Parathyroid adenoma (tissue), 2 donors: Measurements from ENCODE around the gene TMOD3.

Experiments used
- H2AFZ ChIP-seq: fragments of 300-600 bp; sonication (generic); one replicate; pipeline ENCODE4 v1.7.0; 2017; ENCODE audit warnings: antibody characterized with exemption, mild to moderate bottlenecking
- H3K27ac ChIP-seq: fragments of 300-600 bp; sonication (generic); one replicate; pipeline ENCODE4 v1.7.0; 2017
- H3K27me3 ChIP-seq: fragments of 300-600 bp; sonication (generic); one replicate; pipeline ENCODE4 v1.7.0; 2017; ENCODE audit warnings: low read length; ENCODE audit not compliant: control insufficient read depth, insufficient read depth
- H3K36me3 ChIP-seq: fragments of 300-600 bp; sonication (generic); one replicate; pipeline ENCODE4 v1.7.0; 2017; ENCODE audit warnings: low read length; ENCODE audit not compliant: control insufficient read depth, insufficient read depth
- H3K4me1 ChIP-seq: fragments of 300-600 bp; sonication (generic); one replicate; pipeline ENCODE4 v1.7.0; 2017; ENCODE audit warnings: control low read depth
- H3K4me2 ChIP-seq: fragments of 300-600 bp; sonication (generic); one replicate; pipeline ENCODE4 v1.7.0; 2017; ENCODE audit warnings: low read length
- H3K4me3 ChIP-seq: fragments of 300-600 bp; sonication (generic); one replicate; pipeline ENCODE4 v1.7.0; 2017; ENCODE audit warnings: low read depth, low read length
- H3K79me2 ChIP-seq: fragments of 300-600 bp; sonication (generic); one replicate; pipeline ENCODE4 v1.7.0; 2017; ENCODE audit warnings: control low read depth
- H3K9ac ChIP-seq: fragments of 300-600 bp; sonication (generic); one replicate; pipeline ENCODE4 v1.7.0; 2017; ENCODE audit warnings: mild to moderate bottlenecking
- H3K9me3 ChIP-seq: fragments of 300-600 bp; sonication (generic); one replicate; pipeline ENCODE4 v1.7.0; 2017; ENCODE audit warnings: low read length; ENCODE audit not compliant: control insufficient read depth
- TF ChIP-seq, protein P1 (sequence below): fragments of 300-600 bp; sonication (generic); IDR thresholded peaks from one replicate; pipeline ENCODE4 v1.7.0; 2017; ENCODE audit warnings: antibody characterized with exemption, mild to moderate bottlenecking
- donor health status: primary hyperparathyroidism.

The TMOD3 gene

DNA sequence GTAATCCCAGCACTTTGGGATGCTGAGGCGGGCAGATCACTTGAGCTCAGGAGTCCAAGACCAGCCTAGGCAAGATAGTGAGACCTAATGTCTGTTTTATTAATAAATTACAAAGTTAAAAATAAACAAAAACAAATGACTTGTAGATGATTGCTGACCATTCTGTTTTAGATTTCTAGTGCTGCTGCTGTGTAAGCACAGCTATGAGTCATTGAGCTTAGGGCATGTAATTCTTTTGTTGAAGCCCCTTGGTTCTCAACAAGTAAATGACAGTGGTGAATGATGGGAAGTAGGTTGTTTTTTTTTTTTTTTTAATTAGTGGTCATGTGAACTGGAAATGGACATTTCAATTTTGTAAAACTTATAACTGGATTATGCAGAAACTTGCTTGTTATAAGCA is 78.9 kb downstream of the TMOD3 start:
- H3K9me3 ChIP-seq = no peaks in the 10 kb centered on the region
- H3K79me2 ChIP-seq = no peaks in the 10 kb centered on the region
- H3K4me1 ChIP-seq = no peaks in the 10 kb centered on the region
- H3K4me2 ChIP-seq = no peak overlapping the region
- TF ChIP-seq, protein P1, sequence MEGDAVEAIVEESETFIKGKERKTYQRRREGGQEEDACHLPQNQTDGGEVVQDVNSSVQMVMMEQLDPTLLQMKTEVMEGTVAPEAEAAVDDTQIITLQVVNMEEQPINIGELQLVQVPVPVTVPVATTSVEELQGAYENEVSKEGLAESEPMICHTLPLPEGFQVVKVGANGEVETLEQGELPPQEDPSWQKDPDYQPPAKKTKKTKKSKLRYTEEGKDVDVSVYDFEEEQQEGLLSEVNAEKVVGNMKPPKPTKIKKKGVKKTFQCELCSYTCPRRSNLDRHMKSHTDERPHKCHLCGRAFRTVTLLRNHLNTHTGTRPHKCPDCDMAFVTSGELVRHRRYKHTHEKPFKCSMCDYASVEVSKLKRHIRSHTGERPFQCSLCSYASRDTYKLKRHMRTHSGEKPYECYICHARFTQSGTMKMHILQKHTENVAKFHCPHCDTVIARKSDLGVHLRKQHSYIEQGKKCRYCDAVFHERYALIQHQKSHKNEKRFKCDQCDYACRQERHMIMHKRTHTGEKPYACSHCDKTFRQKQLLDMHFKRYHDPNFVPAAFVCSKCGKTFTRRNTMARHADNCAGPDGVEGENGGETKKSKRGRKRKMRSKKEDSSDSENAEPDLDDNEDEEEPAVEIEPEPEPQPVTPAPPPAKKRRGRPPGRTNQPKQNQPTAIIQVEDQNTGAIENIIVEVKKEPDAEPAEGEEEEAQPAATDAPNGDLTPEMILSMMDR = no peak
- no peak overlapping the region for H3K27ac ChIP-seq
- no peaks in the 10 kb centered on the region for H3K27me3 ChIP-seq
- no peak overlapping the region for H2AFZ ChIP-seq
- no peak overlapping the region for H3K9ac ChIP-seq
- H3K4me3 ChIP-seq = no peak overlapping the region
- no peaks in the 10 kb centered on the region for H3K36me3 ChIP-seq

DNA sequence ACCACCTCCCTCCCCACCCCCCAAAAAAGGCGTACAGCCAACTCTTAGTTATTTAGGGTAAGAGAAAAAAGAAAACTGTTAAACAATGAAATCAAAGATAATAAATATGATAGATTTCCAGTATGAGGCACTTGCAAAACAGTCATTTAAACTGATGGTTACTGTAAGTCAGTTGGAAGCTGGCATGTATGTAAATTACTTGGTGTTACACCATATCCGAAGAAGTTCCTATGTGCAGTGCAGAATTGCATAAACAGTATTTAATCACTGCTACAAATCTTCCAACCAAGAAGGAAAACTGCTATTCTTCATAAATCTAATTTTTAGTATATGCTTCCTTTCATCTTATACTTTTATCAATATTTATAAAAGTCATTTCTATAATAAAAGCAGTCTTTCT is 80.1 kb downstream of the TMOD3 start:
- H3K9me3 ChIP-seq = no peaks in the 10 kb centered on the region
- H3K79me2 ChIP-seq = no peaks in the 10 kb centered on the region
- TF ChIP-seq, protein P1 = no peak
- no peak overlapping the region for H2AFZ ChIP-seq
- no peak overlapping the region for H3K4me3 ChIP-seq
- H3K4me2 ChIP-seq = no peak overlapping the region
- no peak overlapping the region for H3K27ac ChIP-seq
- H3K36me3 ChIP-seq = no peaks in the 10 kb centered on the region
- no peaks in the 10 kb centered on the region for H3K27me3 ChIP-seq
- H3K9ac ChIP-seq = no peak overlapping the region
- no peaks in the 10 kb centered on the region for H3K4me1 ChIP-seq

DNA sequence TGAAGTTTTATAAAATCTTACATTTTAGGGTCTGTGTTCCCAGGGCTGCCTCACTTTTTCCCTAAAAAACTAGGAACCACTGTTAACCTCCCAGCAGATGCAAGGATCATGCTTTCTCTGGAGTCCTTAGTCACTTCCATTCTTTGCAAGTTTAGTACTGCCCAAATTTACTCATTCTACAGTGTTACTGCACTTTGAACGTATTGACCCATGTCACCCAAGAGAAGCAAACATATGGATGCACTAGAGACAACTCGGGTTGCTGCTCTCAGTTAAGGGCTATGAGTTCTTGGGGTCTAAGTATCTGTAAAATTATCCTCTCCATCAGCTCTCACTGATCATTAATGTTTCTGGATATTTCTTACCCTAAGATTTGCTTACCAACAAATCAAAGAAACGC is 83.1 kb downstream of the TMOD3 start:
- Histone ChIP-seq H3K36me3 (no peaks in the 10 kb centered on the region), H3K9me3 (no peaks in the 10 kb centered on the region), H3K4me3 (no peak overlapping the region), H2AFZ (no peak overlapping the region), H3K27me3 (no peaks in the 10 kb centered on the region), H3K27ac (no peak overlapping the region), H3K9ac (no peak overlapping the region), H3K4me1 (no peaks in the 10 kb centered on the region), H3K79me2 (no peaks in the 10 kb centered on the region), H3K4me2 (no peak overlapping the region)
- TF ChIP-seq, protein P1 = no peak

DNA sequence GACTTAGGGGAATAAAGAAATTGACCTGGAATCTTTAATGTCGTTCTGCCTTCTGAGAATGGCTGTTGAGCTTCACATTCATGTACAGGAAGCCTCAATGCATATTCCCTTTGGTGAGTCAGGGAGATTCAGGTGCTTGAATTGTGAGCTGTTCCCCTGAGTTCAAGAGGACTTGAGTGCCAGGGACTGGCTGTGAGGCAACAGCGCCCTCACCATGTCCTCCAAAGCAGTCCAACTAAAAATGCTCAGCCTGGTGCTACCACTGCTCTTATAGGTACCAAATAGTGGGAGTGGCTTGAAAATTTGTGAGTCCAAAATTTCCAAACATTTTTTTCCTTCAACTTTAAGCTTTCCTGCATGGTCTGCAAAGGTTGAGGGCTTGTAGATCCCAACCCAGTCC is 88.0 kb downstream of the TMOD3 start:
- Histone ChIP-seq H3K9me3 (no peaks in the 10 kb centered on the region), H3K4me3 (no peak overlapping the region), H3K79me2 (no peaks in the 10 kb centered on the region), H3K27ac (no peak overlapping the region), H2AFZ (no peak overlapping the region), H3K27me3 (no peaks in the 10 kb centered on the region), H3K9ac (no peak overlapping the region), H3K4me2 (no peak overlapping the region), H3K36me3 (no peaks in the 10 kb centered on the region), H3K4me1 (no peaks in the 10 kb centered on the region)
- TF ChIP-seq, protein P1 = no peak

DNA sequence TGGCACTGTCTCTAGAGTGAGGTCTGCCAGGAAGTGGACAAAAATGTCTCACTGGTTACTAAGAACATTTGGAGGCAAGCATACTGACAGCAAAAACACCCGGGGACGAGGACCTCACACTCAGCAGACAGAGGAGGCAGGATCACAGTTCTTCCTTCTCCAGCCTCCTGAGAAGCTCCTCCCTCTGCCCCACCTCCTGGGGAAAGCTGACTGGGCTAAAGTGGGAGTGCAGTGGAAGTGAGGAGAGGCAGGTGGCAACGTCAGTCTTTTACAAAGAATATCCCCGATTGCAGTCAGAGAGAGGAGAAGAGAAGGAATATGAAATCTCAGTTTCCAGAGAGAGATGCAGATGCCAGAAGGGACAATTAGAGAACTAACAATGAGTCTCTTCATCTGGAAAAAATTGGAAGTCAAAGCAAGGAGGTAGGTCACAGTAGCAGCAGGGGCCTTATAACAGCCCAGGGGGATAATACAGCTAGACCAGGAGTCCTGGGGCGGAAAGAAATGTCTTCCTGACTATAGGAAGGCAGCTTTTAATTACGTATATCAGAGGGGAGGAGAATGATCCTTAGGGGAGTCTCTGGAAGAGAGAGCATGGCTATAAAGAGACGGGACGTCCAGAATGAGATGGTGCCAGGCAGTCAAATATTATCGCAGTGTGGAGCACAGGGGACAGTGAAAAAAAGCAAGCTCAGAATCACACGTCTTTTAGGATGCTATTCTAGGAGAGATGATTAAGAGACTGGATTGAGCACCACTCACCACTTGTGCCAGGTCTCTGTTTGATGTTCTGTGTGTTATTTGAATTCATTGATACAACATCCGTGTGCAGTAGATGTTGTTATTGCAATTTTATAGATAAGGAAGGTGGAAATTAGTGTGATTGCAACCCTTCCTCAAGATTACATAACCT is 95.0 kb downstream of the TMOD3 start:
- H3K27ac ChIP-seq = no peak overlapping the region
- TF ChIP-seq, protein P1 = no peak
- no peak overlapping the region for H2AFZ ChIP-seq
- no peak overlapping the region for H3K9ac ChIP-seq
- H3K4me3 ChIP-seq = no peak overlapping the region
- H3K36me3 ChIP-seq = no peaks in the 10 kb centered on the region
- no peaks in the 10 kb centered on the region for H3K9me3 ChIP-seq
- H3K4me1 ChIP-seq = no peaks in the 10 kb centered on the region
- H3K4me2 ChIP-seq = no peak overlapping the region
- H3K79me2 ChIP-seq = no peaks in the 10 kb centered on the region
- H3K27me3 ChIP-seq = no peaks in the 10 kb centered on the region
